PC-9 (cell line): ENCODE results near the gene DACT3. TPM values are rescaled to one million over a fixed set of nuclear protein-coding genes. Genes with fewer than 3 reads are reported as not detected.

Experiments
- BruUV-seq: library from RNA; stranded (reverse); fragments of 400-500 nt; replicated peaks from 2 replicates; lab custom pipeline; 2021; lab: Mats Ljungman, UMichigan
- CTCF ChIA-PET: fragments of 300-600 bp; sonication (Branson Sonifier 250); formaldehyde crosslinking; loops from one replicate; lab custom pipeline; 2022; ENCODE audit warnings: antibody characterized with exemption; lab: Charles Lee
- POLR2A ChIA-PET: fragments of 300-600 bp; sonication (Branson Sonifier 250); formaldehyde crosslinking; loops from one replicate; lab custom pipeline; 2022; ENCODE audit warnings: antibody characterized with exemption; ENCODE audit not compliant: unreplicated experiment; lab: Charles Lee
- DNase-seq, 2 experiments: peaks; one replicate each; pipeline versions ENCODE4 v3.0.0 to v3.0.0-alpha.2; 2015 to 2022; ENCODE audit warnings: mixed read lengths in 1 of 2
- H2AFZ ChIP-seq: fragments of 200-600 bp; sonication (generic); 2 replicates; pipeline ENCODE4 v1.8.1; 2017; ENCODE audit warnings: antibody characterized with exemption
- H3F3A ChIP-seq: fragments of 200-600 bp; sonication (generic); 2 replicates; pipeline ENCODE4 v1.8.1; 2017; ENCODE audit warnings: antibody characterized with exemption, mild to moderate bottlenecking, low read depth; ENCODE audit not compliant: insufficient read depth
- H3K27ac ChIP-seq: fragments of 200-600 bp; sonication (generic); 2 replicates; pipeline ENCODE4 v1.6.1; 2016; ENCODE audit warnings: mixed run types
- H3K27me3 ChIP-seq: fragments of 200-600 bp; sonication (generic); 2 replicates; pipeline ENCODE4 v1.6.1; 2016; ENCODE audit warnings: low read depth, mixed run types; ENCODE audit not compliant: insufficient read depth
- H3K36me3 ChIP-seq: fragments of 200-600 bp; sonication (generic); 2 replicates; pipeline ENCODE4 v1.6.1; 2016; ENCODE audit warnings: low read depth, mixed run types
- H3K4me1 ChIP-seq: fragments of 200-600 bp; sonication (generic); replicated peaks from 2 replicates; pipeline ENCODE4 v1.6.1; 2016; ENCODE audit warnings: mixed run types; ENCODE audit not compliant: insufficient read depth
- H3K4me2 ChIP-seq: fragments of 200-600 bp; sonication (generic); 2 replicates; pipeline ENCODE4 v1.6.1; 2017; ENCODE audit warnings: mixed run types
- H3K4me3 ChIP-seq: fragments of 200-600 bp; sonication (generic); 2 replicates; pipeline ENCODE4 v1.6.1; 2016; ENCODE audit warnings: mixed run types
- H3K79me2 ChIP-seq: fragments of 200-600 bp; sonication (generic); 2 replicates; pipeline ENCODE4 v1.6.1; 2017; ENCODE audit warnings: low read depth, mixed run types
- H3K9me2 ChIP-seq: fragments of 200-600 bp; sonication (generic); 2 replicates; pipeline ENCODE4 v1.8.1; 2017; ENCODE audit warnings: mild to moderate bottlenecking; ENCODE audit not compliant: insufficient read depth
- H3K9me3 ChIP-seq: fragments of 200-600 bp; sonication (generic); 2 replicates; pipeline ENCODE4 v1.8.1; 2016; ENCODE audit warnings: low read depth; ENCODE audit not compliant: insufficient read depth
- H4K20me1 ChIP-seq: fragments of 200-600 bp; sonication (generic); 2 replicates; pipeline ENCODE4 v1.8.1; 2017; ENCODE audit not compliant: insufficient read depth
- EZH2 ChIP-seq: fragments of 200-600 bp; sonication (generic); IDR thresholded peaks from 2 replicates; pipeline ENCODE4 v1.8.0; 2017; ENCODE audit warnings: antibody characterized with exemption, low read depth
- intact Hi-C: fragments of 100-400 bp; cut with micrococcal nuclease; formaldehyde crosslinking; loops from one replicate; pipeline ENCODE4 v1.10.0; 2022; ENCODE audit not compliant: unreplicated experiment
- total RNA-seq: library from RNA; stranded (reverse); gene quantifications from 2 replicates; pipeline ENCODE4 v1.2.3, GENCODE V29; 2021
- TF ChIP-seq, protein P1 (sequence below): fragments of 200-600 bp; sonication (generic); conservative IDR thresholded peaks from 2 replicates; pipeline ENCODE4 v1.6.1; 2017; ENCODE audit warnings: mixed run types, antibody characterized with exemption, mild to moderate bottlenecking, moderate library complexity

The DACT3 gene
- total RNA-seq, 1 experiment from 2014 or later = 0.13 TPM

- intact Hi-C loops = no loop called here
- POLR2A ChIA-PET = interaction anchor here (0.5 to 0.6 kb wide), 4 partner anchors 24 to 1793 kb away, joined by 3 to 8 read pairs (median 6); partner anchors contain the start of gene PTGIR
Observed at GRCh38 chr19:46601318-46602224, 59.4 kb downstream of the DACT3 start, which contains the start of gene CALM3. TSS of gene CALM3 (plus strand) at chr19:46601330. CDS start at chr19:46601435, 105 bp downstream.

DNA sequence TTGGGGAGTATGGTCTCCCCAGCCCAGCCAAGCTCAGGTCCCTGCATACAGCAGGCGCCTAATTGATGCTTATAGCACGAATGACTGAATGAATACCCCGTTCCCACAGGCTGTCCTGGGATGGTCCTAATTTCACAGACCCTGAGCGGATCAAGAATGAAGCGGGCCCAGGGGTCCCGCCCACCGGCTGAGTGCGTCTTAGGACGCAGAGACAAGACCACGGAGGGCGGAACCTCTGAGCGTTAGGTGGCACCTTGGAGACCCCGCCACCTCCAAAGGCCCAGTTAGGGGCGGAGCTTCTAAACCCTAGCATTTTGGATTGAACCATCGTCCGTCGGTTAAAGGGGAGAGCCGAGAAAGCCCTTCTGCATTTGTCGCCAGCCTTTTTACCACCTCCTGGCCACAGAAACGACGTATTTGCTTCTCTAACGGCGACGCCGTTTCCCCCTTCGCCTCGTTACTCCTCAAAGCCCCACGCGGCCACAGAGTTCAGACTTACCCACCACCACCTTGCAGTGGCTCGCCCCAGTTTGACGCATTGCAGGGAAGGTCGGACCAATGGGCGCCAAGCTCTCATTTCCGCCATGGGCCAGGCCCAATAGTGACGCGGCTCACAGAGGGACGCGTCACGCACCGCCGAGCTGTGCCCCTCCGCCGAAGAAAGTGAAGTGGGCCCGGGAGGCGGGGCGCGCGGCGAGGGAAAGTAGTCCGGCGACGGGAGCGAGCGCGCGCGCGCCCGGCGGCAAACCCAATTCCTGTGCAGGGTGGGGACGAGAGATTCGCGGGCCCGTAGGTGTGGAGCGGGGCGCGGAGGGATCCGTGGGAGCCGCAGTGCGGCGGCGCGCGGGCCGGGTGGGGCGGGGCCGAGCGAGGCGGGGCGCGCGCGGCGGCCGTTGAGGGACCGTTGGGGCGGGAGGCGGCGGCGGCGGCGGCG is 60.3 kb downstream of the DACT3 start:
- H2AFZ ChIP-seq = peak overlapping the region; percentile 83
- POLR2A ChIA-PET = interaction anchor here (0.6 to 0.7 kb wide), 4 partner anchors 24 to 324 kb away, joined by 3 to 8 read pairs (median 4); partner anchors contain the start of gene PTGIR

More at GRCh38 chr19:46601318-46602224, 59.4 kb downstream of the DACT3 start, which contains the start of gene CALM3:
- Histone ChIP-seq H3K79me2 (peaks cover 35% of the 10 kb centered on the region), H3K27me3 (no peaks in the 10 kb centered on the region), H4K20me1 (no peaks in the 10 kb centered on the region), H3K36me3 (peaks cover 6% of the 10 kb centered on the region; the same call in 1 of the 2 replicates), H3F3A (peaks cover 4% of the 10 kb centered on the region; the same call in 1 of the 2 replicates), H3K4me2 (peak within 1 kb of the TSS; percentile 89), H3K4me1 (peaks cover 12% of the 10 kb centered on the region; the same call in 1 of the 2 replicates), H3K9me3 (no peaks in the 10 kb centered on the region), H3K4me3 (peak within 1 kb of the TSS; percentile 100), H3K9me2 (no peaks in the 10 kb centered on the region), H3K27ac (peak within 1 kb of the TSS; percentile 93), H2AFZ (peak within 1 kb of the TSS; percentile 99)
- TSS peak; percentile 50 for BruUV-seq
- no peak for DNase-seq
- CTCF ChIA-PET = interaction anchor here (0.6 to 2.6 kb wide), 3 partner anchors 12 to 60 kb away, joined by 3 to 11 read pairs (median 4); no protein-coding TSS in a partner anchor
- TF ChIP-seq, protein P1, sequence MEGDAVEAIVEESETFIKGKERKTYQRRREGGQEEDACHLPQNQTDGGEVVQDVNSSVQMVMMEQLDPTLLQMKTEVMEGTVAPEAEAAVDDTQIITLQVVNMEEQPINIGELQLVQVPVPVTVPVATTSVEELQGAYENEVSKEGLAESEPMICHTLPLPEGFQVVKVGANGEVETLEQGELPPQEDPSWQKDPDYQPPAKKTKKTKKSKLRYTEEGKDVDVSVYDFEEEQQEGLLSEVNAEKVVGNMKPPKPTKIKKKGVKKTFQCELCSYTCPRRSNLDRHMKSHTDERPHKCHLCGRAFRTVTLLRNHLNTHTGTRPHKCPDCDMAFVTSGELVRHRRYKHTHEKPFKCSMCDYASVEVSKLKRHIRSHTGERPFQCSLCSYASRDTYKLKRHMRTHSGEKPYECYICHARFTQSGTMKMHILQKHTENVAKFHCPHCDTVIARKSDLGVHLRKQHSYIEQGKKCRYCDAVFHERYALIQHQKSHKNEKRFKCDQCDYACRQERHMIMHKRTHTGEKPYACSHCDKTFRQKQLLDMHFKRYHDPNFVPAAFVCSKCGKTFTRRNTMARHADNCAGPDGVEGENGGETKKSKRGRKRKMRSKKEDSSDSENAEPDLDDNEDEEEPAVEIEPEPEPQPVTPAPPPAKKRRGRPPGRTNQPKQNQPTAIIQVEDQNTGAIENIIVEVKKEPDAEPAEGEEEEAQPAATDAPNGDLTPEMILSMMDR = no peak
- TF ChIP-seq EZH2 = no peak

More for the DNA sequence above, 60.3 kb downstream of the DACT3 start:
- peak overlapping the region; percentile 93 for H3K27ac ChIP-seq
- H3K27me3 ChIP-seq = no peaks in the 10 kb centered on the region
- H3F3A ChIP-seq = peaks cover 4% of the 10 kb centered on the region; the same call in 1 of the 2 replicates
- H3K9me2 ChIP-seq = no peaks in the 10 kb centered on the region
- intact Hi-C loops = no loop called here
- TF ChIP-seq EZH2 = no peak
- TF ChIP-seq, protein P1 = no peak
- no peaks in the 10 kb centered on the region for H3K36me3 ChIP-seq
- no TSS peak for BruUV-seq
- peaks cover 12% of the 10 kb centered on the region; the same call in 1 of the 2 replicates for H3K4me1 ChIP-seq
- peak overlapping the region; percentile 100 for H3K4me3 ChIP-seq
- H3K79me2 ChIP-seq = peaks cover 35% of the 10 kb centered on the region
- no peaks in the 10 kb centered on the region for H4K20me1 ChIP-seq
- CTCF ChIA-PET = interaction anchor here (0.6 to 2.6 kb wide), 5 partner anchors 13 to 897 kb away, joined by 3 to 27 read pairs (median 3); no protein-coding TSS in a partner anchor
- no peaks in the 10 kb centered on the region for H3K9me3 ChIP-seq
- peak overlapping the region; percentile 70 for H3K4me2 ChIP-seq
- peak; percentile 91 to 96 for DNase-seq
